ENCODE results near the gene FAM204A.

Gene FAM204A

DNA sequence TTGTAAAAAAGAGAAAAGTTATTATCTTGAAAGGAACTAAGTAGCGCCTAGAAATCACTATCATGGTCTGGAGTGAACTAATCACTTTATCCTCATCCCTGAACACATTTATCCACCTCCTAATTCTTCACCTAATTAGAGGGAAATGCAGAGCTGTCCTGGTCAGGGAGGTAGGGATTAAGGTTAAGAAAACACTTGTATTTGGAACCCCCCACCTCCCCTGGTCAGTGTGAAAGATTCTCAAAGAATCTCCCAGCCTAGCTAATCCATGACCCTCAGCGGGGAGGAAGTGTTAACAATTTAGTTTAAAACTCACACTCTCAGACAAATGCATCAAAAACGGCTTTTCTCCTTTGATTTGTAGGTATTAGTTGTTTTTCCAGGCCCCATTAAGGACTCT, 83.8 kb downstream of the FAM204A start:
- TF ChIP-seq, protein P1, sequence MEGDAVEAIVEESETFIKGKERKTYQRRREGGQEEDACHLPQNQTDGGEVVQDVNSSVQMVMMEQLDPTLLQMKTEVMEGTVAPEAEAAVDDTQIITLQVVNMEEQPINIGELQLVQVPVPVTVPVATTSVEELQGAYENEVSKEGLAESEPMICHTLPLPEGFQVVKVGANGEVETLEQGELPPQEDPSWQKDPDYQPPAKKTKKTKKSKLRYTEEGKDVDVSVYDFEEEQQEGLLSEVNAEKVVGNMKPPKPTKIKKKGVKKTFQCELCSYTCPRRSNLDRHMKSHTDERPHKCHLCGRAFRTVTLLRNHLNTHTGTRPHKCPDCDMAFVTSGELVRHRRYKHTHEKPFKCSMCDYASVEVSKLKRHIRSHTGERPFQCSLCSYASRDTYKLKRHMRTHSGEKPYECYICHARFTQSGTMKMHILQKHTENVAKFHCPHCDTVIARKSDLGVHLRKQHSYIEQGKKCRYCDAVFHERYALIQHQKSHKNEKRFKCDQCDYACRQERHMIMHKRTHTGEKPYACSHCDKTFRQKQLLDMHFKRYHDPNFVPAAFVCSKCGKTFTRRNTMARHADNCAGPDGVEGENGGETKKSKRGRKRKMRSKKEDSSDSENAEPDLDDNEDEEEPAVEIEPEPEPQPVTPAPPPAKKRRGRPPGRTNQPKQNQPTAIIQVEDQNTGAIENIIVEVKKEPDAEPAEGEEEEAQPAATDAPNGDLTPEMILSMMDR (IDR thresholded peaks at IDR 0.05; ENCODE audit: borderline replicate concordance, extremely low read depth, low read length, poor library complexity, severe bottlenecking) = no peak
- no peak for TF ChIP-seq EZH2 (IDR thresholded peaks at IDR 0.05; ENCODE audit: borderline replicate concordance, low read depth, low read length, severe bottlenecking)
- Histone ChIP-seq H4K20me1 (ENCODE audit: insufficient read depth, low read length) (no peaks in the 10 kb centered on the region), H3K9me3 (ENCODE audit: insufficient read depth, low read length, severe bottlenecking) (no peaks in the 10 kb centered on the region), H3K9ac (ENCODE audit: low read depth, low read length) (no peak overlapping the region), H2AFZ (ENCODE audit: low read depth, low read length) (no peak overlapping the region), H3K79me2 (ENCODE audit: insufficient read depth, low read length) (no peaks in the 10 kb centered on the region), H3K27ac (ENCODE audit: low read length) (no peak overlapping the region), H3K4me2 (ENCODE audit: insufficient read depth, low read length) (no peak overlapping the region), H3K4me3 (ENCODE audit: low read depth in 1 of 2, low read length in 2 of 2) (no peak overlapping the region), H3K4me1 (ENCODE audit: insufficient read depth, low read length) (no peaks in the 10 kb centered on the region), H3K27me3 (ENCODE audit: insufficient read depth, low read length, poor library complexity) (peaks cover 33% of the 10 kb centered on the region), H3K36me3 (ENCODE audit: insufficient read depth, low read length) (no peaks in the 10 kb centered on the region)
- no peak for DNase-seq
- no peak for ATAC-seq (ENCODE audit: insufficient read depth, low read depth)

DNA sequence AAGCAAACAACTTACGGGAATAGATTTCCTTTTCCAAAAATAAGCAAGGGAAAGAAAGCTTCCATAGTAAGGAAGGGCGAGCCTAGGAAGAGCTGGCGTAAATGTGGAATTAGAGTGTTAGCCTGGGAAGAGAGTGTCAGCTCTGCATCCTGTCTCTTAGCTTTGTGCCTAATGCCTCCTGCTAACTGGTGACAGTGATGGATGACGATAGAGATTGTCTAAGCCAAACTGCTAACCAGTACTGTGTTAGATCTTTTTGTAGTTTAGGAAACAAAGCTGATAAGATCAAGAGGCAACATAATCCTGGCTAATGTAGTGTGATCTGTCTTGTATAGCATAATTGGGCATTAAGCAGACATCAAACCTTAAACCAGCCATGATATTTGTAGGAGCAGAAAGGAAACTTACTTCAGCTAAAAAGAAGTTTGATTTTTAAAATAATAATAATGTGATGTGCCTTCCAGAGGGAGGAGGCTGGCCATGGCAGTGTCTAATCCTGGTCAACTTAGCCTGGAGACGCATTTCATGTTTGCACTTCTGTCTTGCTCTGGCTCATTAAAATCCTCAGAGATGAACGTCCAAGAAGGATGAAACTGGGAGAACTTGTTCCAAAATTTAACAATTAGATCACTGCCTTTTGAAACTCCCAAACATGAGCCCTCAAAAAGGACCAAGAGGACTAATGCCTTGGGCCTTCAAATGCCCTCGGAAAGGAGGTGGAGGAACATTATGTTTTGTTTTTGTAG, 85.1 kb downstream of the FAM204A start:
- H4K20me1 ChIP-seq (ENCODE audit: insufficient read depth, low read length) = no peaks in the 10 kb centered on the region
- no peak overlapping the region for H3K27ac ChIP-seq (ENCODE audit: low read length)
- H3K27me3 ChIP-seq (ENCODE audit: insufficient read depth, low read length, poor library complexity) = peaks cover 34% of the 10 kb centered on the region
- H3K9ac ChIP-seq (ENCODE audit: low read depth, low read length) = no peak overlapping the region
- no peaks in the 10 kb centered on the region for H3K79me2 ChIP-seq (ENCODE audit: insufficient read depth, low read length)
- DNase-seq (no peak), ATAC-seq (ENCODE audit: insufficient read depth, low read depth) (no peak)
- H3K4me2 ChIP-seq (ENCODE audit: insufficient read depth, low read length) = no peak overlapping the region
- no peak overlapping the region for H3K4me3 ChIP-seq (ENCODE audit: low read depth in 1 of 2, low read length in 2 of 2)
- H3K4me1 ChIP-seq (ENCODE audit: insufficient read depth, low read length) = no peaks in the 10 kb centered on the region
- TF ChIP-seq EZH2 (IDR thresholded peaks at IDR 0.05; ENCODE audit: borderline replicate concordance, low read depth, low read length, severe bottlenecking) = no peak
- TF ChIP-seq, protein P1 (IDR thresholded peaks at IDR 0.05; ENCODE audit: borderline replicate concordance, extremely low read depth, low read length, poor library complexity, severe bottlenecking) = no peak
- H3K9me3 ChIP-seq (ENCODE audit: insufficient read depth, low read length, severe bottlenecking) = no peaks in the 10 kb centered on the region
- no peak overlapping the region for H2AFZ ChIP-seq (ENCODE audit: low read depth, low read length)
- no peaks in the 10 kb centered on the region for H3K36me3 ChIP-seq (ENCODE audit: insufficient read depth, low read length)

DNA sequence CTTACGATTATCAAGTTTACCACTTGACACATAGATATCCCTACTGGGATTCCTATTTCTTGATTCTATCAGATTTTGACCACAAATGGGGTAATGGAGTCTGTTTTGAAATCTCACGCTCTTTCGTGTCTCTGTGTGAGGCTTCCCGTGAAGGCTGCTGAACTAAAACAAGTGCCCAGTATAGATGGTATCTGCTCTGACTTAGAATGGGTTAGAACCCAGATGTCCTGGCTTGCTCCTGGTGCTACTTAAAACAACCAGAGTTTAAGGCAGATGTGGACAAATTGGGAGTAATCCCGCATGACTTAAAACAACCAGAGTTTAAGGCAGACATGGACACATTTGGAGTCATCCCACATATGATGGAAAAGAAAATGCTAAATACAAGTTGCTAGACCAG, 85.9 kb downstream of the FAM204A start:
- DNase-seq (no peak), ATAC-seq (ENCODE audit: insufficient read depth, low read depth) (no peak)
- H3K9me3 ChIP-seq (ENCODE audit: insufficient read depth, low read length, severe bottlenecking) = no peaks in the 10 kb centered on the region
- no peak overlapping the region for H3K9ac ChIP-seq (ENCODE audit: low read depth, low read length)
- no peak overlapping the region for H2AFZ ChIP-seq (ENCODE audit: low read depth, low read length)
- no peaks in the 10 kb centered on the region for H4K20me1 ChIP-seq (ENCODE audit: insufficient read depth, low read length)
- H3K4me3 ChIP-seq (ENCODE audit: low read depth in 1 of 2, low read length in 2 of 2) = no peak overlapping the region
- TF ChIP-seq, protein P1 (IDR thresholded peaks at IDR 0.05; ENCODE audit: borderline replicate concordance, extremely low read depth, low read length, poor library complexity, severe bottlenecking) = no peak
- no peak for TF ChIP-seq EZH2 (IDR thresholded peaks at IDR 0.05; ENCODE audit: borderline replicate concordance, low read depth, low read length, severe bottlenecking)
- H3K36me3 ChIP-seq (ENCODE audit: insufficient read depth, low read length) = no peaks in the 10 kb centered on the region
- no peaks in the 10 kb centered on the region for H3K79me2 ChIP-seq (ENCODE audit: insufficient read depth, low read length)
- H3K4me2 ChIP-seq (ENCODE audit: insufficient read depth, low read length) = no peak overlapping the region
- H3K4me1 ChIP-seq (ENCODE audit: insufficient read depth, low read length) = no peaks in the 10 kb centered on the region
- peaks cover 38% of the 10 kb centered on the region for H3K27me3 ChIP-seq (ENCODE audit: insufficient read depth, low read length, poor library complexity)
- no peak overlapping the region for H3K27ac ChIP-seq (ENCODE audit: low read length)
